IMR-90 (cell line): Measurements from ENCODE around the gene PITPNM1. TPM values are rescaled to one million over a fixed set of nuclear protein-coding genes. Genes with fewer than 3 reads are reported as not detected.
"Not testable (repeated sequence)": the region's sequence is repeated elsewhere in the genome, so short reads cannot be mapped to it uniquely, and the experiment has no call there.

Experiments
- ATAC-seq: fragments of 200-7000 bp; cut with Tn5 transposase; 2 replicates; pipeline ENCODE4 v1.9.1; 2020; ENCODE audit warnings: low read depth, mild to moderate bottlenecking, moderate library complexity
- BruUV-seq: library from RNA; stranded (reverse); fragments of 400-500 nt; replicated peaks from 2 replicates; lab custom pipeline; 2021; lab: Mats Ljungman, UMichigan
- CTCF ChIA-PET: fragments of 300-600 bp; formaldehyde crosslinking; extraction: SDS; loops from one replicate; lab custom pipeline; 2021; ENCODE audit warnings: antibody characterized with exemption; lab: Yijun Ruan, JAX
- POLR2A ChIA-PET: fragments of 300-600 bp; sonication (Branson Sonifier 250); formaldehyde crosslinking; loops from one replicate; lab custom pipeline; 2022; ENCODE audit warnings: antibody characterized with exemption; ENCODE audit not compliant: unreplicated experiment; lab: Charles Lee
- DNase-seq: peaks from one replicate; pipeline ENCODE4 v3.0.0; 2013
- H2AFZ ChIP-seq: replicated peaks from 2 replicates; pipeline ENCODE3; 2013; ENCODE audit warnings: low read length, mild to moderate bottlenecking; ENCODE audit not compliant: poor library complexity
- H2AK5ac ChIP-seq: 2 replicates; pipeline ENCODE4 v1.6.1; 2013; ENCODE audit warnings: low read depth, low read length, inconsistent platforms
- H2AK9ac ChIP-seq: replicated peaks from 2 replicates; pipeline ENCODE3; 2013; ENCODE audit warnings: mild to moderate bottlenecking, low read depth, low read length, moderate library complexity; ENCODE audit not compliant: poor library complexity
- H2BK120ac ChIP-seq: 2 replicates; pipeline ENCODE4 v1.6.1; 2013; ENCODE audit warnings: low read depth, low read length, inconsistent platforms
- H2BK15ac ChIP-seq: 3 replicates; pipeline ENCODE4 v1.6.1; 2013; ENCODE audit warnings: low read depth, low read length, inconsistent platforms
- H2BK20ac ChIP-seq: 2 replicates; pipeline ENCODE4 v1.6.1; 2013; ENCODE audit warnings: low read depth, mild to moderate bottlenecking, inconsistent platforms, low read length, moderate library complexity
- H2BK5ac ChIP-seq: 2 replicates; pipeline ENCODE4 v1.6.1; 2013; ENCODE audit warnings: mild to moderate bottlenecking, low read depth, low read length, inconsistent platforms; ENCODE audit not compliant: poor library complexity, severe bottlenecking
- H3K14ac ChIP-seq: replicated peaks from 2 replicates; pipeline ENCODE4 v1.6.1; 2013; ENCODE audit warnings: low read depth, low read length, inconsistent platforms
- H3K18ac ChIP-seq: 2 replicates; pipeline ENCODE4 v1.6.1; 2013; ENCODE audit warnings: low read depth, low read length, control low read depth
- H3K23ac ChIP-seq: 2 replicates; pipeline ENCODE4 v1.6.1; 2013; ENCODE audit warnings: low read depth, low read length, inconsistent platforms
- H3K27ac ChIP-seq: 2 replicates; pipeline ENCODE4 v1.5.1; 2013; ENCODE audit warnings: mild to moderate bottlenecking, control low read depth, low read length; ENCODE audit not compliant: insufficient read depth
- H3K27me3 ChIP-seq: 2 replicates; pipeline ENCODE4 v1.6.1; 2013; ENCODE audit warnings: low read length; ENCODE audit not compliant: control insufficient read depth, insufficient read depth
- H3K36me3 ChIP-seq: 2 replicates; pipeline ENCODE4 v1.6.1; 2013; ENCODE audit warnings: low read length, mixed read lengths; ENCODE audit not compliant: control insufficient read depth, insufficient read depth
- H3K4ac ChIP-seq: 2 replicates; pipeline ENCODE4 v1.6.1; 2013; ENCODE audit warnings: low read depth, low read length, inconsistent platforms
- H3K4me1 ChIP-seq: 2 replicates; pipeline ENCODE4 v1.6.1; 2013; ENCODE audit warnings: low read length, mixed read lengths; ENCODE audit not compliant: control insufficient read depth, insufficient read depth
- H3K4me2 ChIP-seq: 2 replicates; pipeline ENCODE4 v1.6.1; 2013; ENCODE audit warnings: low read depth, mild to moderate bottlenecking, control low read depth, low read length, moderate library complexity
- H3K4me3 ChIP-seq: 2 replicates; pipeline ENCODE4 v1.5.1; 2013; ENCODE audit warnings: low read depth, mild to moderate bottlenecking, control low read depth, low read length, moderate library complexity; ENCODE audit not compliant: insufficient read depth
- H3K56ac ChIP-seq: 2 replicates; pipeline ENCODE4 v1.6.1; 2013; ENCODE audit warnings: low read length, inconsistent platforms; ENCODE audit not compliant: insufficient read depth; ENCODE audit errors: extremely low read depth
- H3K79me1 ChIP-seq, 2 experiments: 2 replicates each; pipeline ENCODE4 v1.6.1; 2013; ENCODE audit warnings: low read length in 2 of 2, inconsistent platforms in 1 of 2, low read depth in 1 of 2
- H3K9ac ChIP-seq: 2 replicates; pipeline ENCODE4 v1.6.1; 2013; ENCODE audit warnings: low read depth, low read length, control low read depth
- H3K9me1 ChIP-seq: 2 replicates; pipeline ENCODE4 v1.6.1; 2013; ENCODE audit warnings: low read length, inconsistent platforms; ENCODE audit not compliant: insufficient read depth
- H3K9me3 ChIP-seq: 2 replicates; pipeline ENCODE4 v1.6.1; 2013; ENCODE audit warnings: low read length; ENCODE audit not compliant: control insufficient read depth, insufficient read depth
- H4K20me1 ChIP-seq: 2 replicates; pipeline ENCODE4 v1.6.1; 2013; ENCODE audit warnings: low read length, inconsistent platforms; ENCODE audit not compliant: insufficient read depth
- H4K5ac ChIP-seq: 2 replicates; pipeline ENCODE4 v1.6.1; 2013; ENCODE audit warnings: mild to moderate bottlenecking, low read depth, low read length, control low read depth
- H4K8ac ChIP-seq, 2 experiments: 2 replicates each; pipeline ENCODE4 v1.6.1; 2013; ENCODE audit warnings: low read depth in 2 of 2, low read length in 2 of 2, control low read depth in 1 of 2, inconsistent platforms in 1 of 2
- H4K91ac ChIP-seq: 2 replicates; pipeline ENCODE4 v1.6.1; 2013; ENCODE audit warnings: low read depth, low read length, inconsistent platforms; ENCODE audit not compliant: insufficient read depth
- WGBS, 2 experiments: methylation state at CpG; one replicate each; pipeline versions ENCODE4 v1.1.5 to v1.1.7; 2013; ENCODE audit warnings: missing lambda C conversion rate in 2 of 2; ENCODE audit not compliant: insufficient read length in 1 of 2; ENCODE audit errors: extremely low coverage in 2 of 2; 5-methylcytosine and 5-hydroxymethylcytosine counted together
- dilution Hi-C: fragments of 300-500 bp; cut with HindIII; formaldehyde crosslinking; loops from one replicate; pipeline ENCODE4 v1.14.3; 2018; ENCODE audit warnings: low sequenced_read_pairs; ENCODE audit not compliant: unreplicated experiment
- in situ Hi-C: fragments of 300-500 bp; cut with MboI; formaldehyde crosslinking; loops from 3 replicates; pipeline ENCODE4 v1.14.3; 2019; ENCODE audit warnings: low sequenced_read_pairs, inconsistent platforms, mixed read lengths
- intact Hi-C: fragments of 100-400 bp; cut with micrococcal nuclease; formaldehyde crosslinking; loops from 2 replicates; pipeline ENCODE4 v1.10.0; 2022
- polyA plus RNA-seq, 3 experiments: library from polyadenylated mRNA; depleted of rRNA; stranded (reverse); fragments of >200 nt; gene quantifications; 2 replicates each; pipeline ENCODE4 v1.2.3, GENCODE V29; 2012; ENCODE audit warnings: low replicate concordance in 1 of 3
- total RNA-seq: library from RNA; depleted of rRNA; stranded (reverse); fragments of >200 nt; gene quantifications from 2 replicates; pipeline ENCODE4 v1.2.3, GENCODE V29; 2012

The PITPNM1 gene
- total and polyA plus RNA-seq, 2 of the 4 experiments (the other 2 are of a cell fraction): 5.0 to 15.4 TPM

GRCh38 chr11:67548112-67548511 is 42.9 kb upstream of the PITPNM1 start:
- H3K4ac ChIP-seq, H3K4me2 ChIP-seq, POLR2A ChIA-PET, H3K56ac ChIP-seq, H3K4me1 ChIP-seq, H2AK9ac ChIP-seq, DNase-seq, H3K9me3 ChIP-seq, H3K27ac ChIP-seq, in situ Hi-C loops, H4K5ac ChIP-seq, H4K91ac ChIP-seq, H3K9ac ChIP-seq, H2BK120ac ChIP-seq, H4K8ac ChIP-seq, H3K18ac ChIP-seq, H2AFZ ChIP-seq, dilution Hi-C loops, H2AK5ac ChIP-seq, H3K79me1 ChIP-seq, H2BK15ac ChIP-seq, BruUV-seq, H4K20me1 ChIP-seq, H3K4me3 ChIP-seq, H2BK20ac ChIP-seq, H3K14ac ChIP-seq, H3K36me3 ChIP-seq, intact Hi-C loops, H2BK5ac ChIP-seq, ATAC-seq, H3K23ac ChIP-seq, H3K9me1 ChIP-seq: not testable (repeated sequence)
- WGBS, 2 experiments: no CpG with 5 or more reads among the region's 4 CpGs
- CTCF ChIA-PET: interaction anchor here (1.4 kb wide), 1 partner anchor 16 kb away, joined by 3 read pairs; no protein-coding TSS in a partner anchor
- H3K27me3 ChIP-seq: peaks cover 18% of the 10 kb centered on the region; the same call in 1 of the 2 replicates
